GM18499 (cell line): ENCODE data around the gene TRAF3.

Source experiments
- ATAC-seq: cut with Tn5 transposase; IDR thresholded peaks from one replicate; pipeline ENCODE4 v1.9.1; 2021; ENCODE audit warnings: moderate number of reproducible peaks; ENCODE audit not compliant: insufficient read depth, unreplicated experiment

TRAF3 gene

GRCh38 chr14:102902523-102903247 is 125.4 kb downstream of the TRAF3 start:
- ATAC-seq, result no peak

- ATAC-seq, result no peak
These were observed 126.1 kb downstream of the TRAF3 start for GRCh38 chr14:102903248-102903888.

- ATAC-seq, result no peak
These were observed 126.8 kb downstream of the TRAF3 start for GRCh38 chr14:102903889-102904512.

DNA sequence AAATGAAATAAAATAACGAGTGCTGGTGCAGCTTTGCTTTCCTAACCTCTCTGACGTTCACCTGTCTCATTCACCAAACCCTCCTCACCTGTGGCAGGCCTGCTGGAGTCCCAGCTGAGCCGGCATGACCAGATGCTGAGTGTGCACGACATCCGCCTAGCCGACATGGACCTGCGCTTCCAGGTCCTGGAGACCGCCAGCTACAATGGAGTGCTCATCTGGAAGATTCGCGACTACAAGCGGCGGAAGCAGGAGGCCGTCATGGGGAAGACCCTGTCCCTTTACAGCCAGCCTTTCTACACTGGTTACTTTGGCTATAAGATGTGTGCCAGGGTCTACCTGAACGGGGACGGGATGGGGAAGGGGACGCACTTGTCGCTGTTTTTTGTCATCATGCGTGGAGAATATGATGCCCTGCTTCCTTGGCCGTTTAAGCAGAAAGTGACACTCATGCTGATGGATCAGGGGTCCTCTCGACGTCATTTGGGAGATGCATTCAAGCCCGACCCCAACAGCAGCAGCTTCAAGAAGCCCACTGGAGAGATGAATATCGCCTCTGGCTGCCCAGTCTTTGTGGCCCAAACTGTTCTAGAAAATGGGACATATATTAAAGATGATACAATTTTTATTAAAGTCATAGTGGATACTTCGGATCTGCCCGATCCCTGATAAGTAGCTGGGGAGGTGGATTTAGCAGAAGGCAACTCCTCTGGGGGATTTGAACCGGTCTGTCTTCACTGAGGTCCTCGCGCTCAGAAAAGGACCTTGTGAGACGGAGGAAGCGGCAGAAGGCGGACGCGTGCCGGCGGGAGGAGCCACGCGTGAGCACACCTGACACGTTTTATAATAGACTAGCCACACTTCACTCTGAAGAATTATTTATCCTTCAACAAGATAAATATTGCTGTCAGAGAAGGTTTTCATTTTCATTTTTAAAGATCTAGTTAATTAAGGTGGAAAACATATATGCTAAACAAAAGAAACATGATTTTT is 128.2 kb downstream of the TRAF3 start:
- no peak for ATAC-seq

GRCh38 chr14:102906616-102907302 is 129.5 kb downstream of the TRAF3 start:
- no peak for ATAC-seq

GRCh38 chr14:102907303-102907844 is 130.1 kb downstream of the TRAF3 start:
- ATAC-seq, result no peak

DNA sequence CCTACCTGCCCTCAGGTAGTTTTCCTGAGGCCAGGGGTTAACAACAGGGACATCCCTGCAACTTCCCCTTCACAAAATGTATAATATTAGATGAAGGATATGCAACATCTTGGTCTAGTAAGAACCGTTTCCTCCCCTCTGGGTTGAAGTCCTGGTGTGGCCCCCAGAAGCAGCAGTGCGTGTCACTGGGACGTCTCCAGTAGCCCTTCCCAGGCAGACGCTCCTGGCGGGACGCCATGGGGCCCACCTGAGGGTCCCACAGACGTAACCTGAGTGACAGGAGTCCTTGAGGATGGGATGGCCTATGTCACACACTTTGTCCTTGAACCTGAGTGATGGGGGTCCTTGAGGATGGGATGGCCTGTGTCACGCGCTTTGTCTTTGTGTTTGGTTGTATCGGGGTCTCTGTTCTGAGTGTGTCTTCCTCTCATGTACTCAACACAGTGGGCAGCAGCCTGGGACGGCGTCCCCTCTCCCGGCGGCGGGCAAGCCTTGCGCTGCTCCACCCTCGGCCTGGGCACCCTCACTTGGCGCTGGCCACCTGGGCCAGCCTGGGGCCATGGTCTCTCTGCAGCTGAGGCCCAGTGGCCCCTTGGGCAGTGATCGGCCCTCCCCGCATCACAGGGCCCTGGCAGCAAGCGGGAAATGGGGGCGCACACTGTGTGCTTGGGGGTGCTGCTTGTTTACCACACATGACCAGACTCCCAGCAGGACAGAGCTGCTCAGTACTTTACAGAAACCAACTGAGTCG is 130.9 kb downstream of the TRAF3 start:
- ATAC-seq, result no peak

- ATAC-seq, result no peak
These were observed 131.7 kb downstream of the TRAF3 start for GRCh38 chr14:102908766-102909455.

GRCh38 chr14:102909462-102909861 is 132.2 kb downstream of the TRAF3 start:
- ATAC-seq, result no peak

DNA sequence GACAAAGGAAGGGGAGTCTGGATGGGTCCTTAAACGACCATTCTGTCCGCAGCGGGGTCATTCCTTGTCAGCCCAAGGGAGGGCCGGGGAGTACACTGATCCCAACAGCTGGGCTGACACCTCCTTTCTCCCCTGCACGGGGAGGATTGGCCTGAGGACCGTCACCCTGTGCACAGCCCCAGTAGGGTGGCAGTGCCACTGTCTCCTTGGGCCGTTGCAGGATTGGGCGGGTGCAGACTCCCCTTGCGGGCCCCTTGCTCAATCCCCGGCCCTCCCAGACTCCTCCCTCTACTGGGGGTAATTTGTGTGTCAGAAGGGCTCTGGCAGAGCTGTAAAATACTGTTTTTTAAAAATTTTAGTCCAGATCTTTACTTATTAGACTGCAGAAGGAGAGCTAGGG is 132.7 kb downstream of the TRAF3 start:
- no peak for ATAC-seq

- ATAC-seq, result no peak
These were observed 133.2 kb downstream of the TRAF3 start for GRCh38 chr14:102910442-102910841.

GRCh38 chr14:102911541-102911951 is 134.3 kb downstream of the TRAF3 start:
- no peak for ATAC-seq

GRCh38 chr14:102911991-102912761 is 134.9 kb downstream of the TRAF3 start:
- no peak for ATAC-seq

DNA sequence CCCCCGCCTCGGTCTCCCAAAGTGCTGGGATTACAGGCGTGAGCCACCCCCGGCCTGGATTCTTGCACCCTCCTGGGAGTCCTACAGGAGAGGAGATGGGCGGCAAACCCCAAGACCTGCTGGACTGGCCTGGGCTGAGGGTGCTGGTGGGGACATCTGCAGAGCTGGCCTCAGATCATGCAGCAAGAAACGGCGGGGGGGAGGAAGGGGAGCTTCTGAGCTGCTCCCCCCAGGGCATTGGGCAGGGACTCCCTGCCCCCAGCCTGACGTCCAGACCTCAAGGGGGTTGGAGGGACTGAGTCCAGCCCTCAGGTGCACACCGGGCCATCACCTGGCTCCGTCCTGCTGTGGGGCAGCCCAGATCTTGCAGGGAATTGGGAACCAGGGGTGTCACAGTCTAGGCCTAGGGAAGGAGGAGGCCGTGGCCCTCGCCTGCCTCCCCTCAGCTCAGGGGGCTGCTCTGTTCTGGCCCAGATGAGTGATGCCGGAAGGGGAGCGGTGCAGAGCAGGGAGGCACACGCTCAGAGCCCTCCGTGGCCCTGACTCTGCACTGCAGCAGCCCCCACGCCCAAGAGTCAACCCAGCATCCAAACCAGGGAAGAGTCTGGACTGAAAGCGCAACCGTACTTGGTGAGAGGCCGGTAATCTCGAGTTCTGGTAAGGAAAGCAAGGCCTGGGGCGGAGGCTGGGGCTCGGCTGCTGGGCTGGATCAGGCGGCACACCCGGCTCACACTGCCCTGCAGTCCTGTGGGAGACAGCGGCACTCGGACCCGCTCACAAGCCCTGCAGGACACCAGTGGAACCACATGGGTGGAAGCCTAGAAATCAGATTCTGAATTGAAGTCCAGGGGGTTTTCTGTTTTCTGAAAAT is 136.3 kb downstream of the TRAF3 start:
- no peak for ATAC-seq

- no peak for ATAC-seq
These were observed 137.4 kb downstream of the TRAF3 start for GRCh38 chr14:102914474-102915291.
